HepG2 (cell line): Measurements from ENCODE around the gene STEAP2. TPM values are rescaled to one million over a fixed set of nuclear protein-coding genes. Genes with fewer than 3 reads are reported as not detected.

Experiments
- BORCS8-MEF2B ChIP-seq: sonication (generic); formaldehyde crosslinking; IDR thresholded peaks from 2 replicates; pipeline ENCODE4 v1.8.0; 2022; ENCODE audit warnings: mild to moderate bottlenecking, missing genetic modification reagents
- GLI4 ChIP-seq: sonication (generic); formaldehyde crosslinking; IDR thresholded peaks from 2 replicates; pipeline ENCODE4 v1.5.1; 2020; ENCODE audit warnings: missing genetic modification reagents, mild to moderate bottlenecking, moderate library complexity, borderline replicate concordance
- GMEB1 ChIP-seq: sonication (generic); formaldehyde crosslinking; IDR thresholded peaks from 2 replicates; pipeline ENCODE4 v1.5.1; 2020; ENCODE audit warnings: missing genetic modification reagents, mild to moderate bottlenecking, borderline replicate concordance
- HOXA3 ChIP-seq: sonication (generic); formaldehyde crosslinking; IDR thresholded peaks from 2 replicates; pipeline ENCODE4 v1.5.0; 2020; ENCODE audit warnings: missing genetic modification reagents
- KMT2B ChIP-seq: IDR thresholded peaks from 2 replicates; pipeline ENCODE4 v1.6.1; 2016; ENCODE audit warnings: missing genetic modification reagents, missing compliant biosample characterization
- MIER2 ChIP-seq: IDR thresholded peaks from 2 replicates; pipeline ENCODE4 v1.6.1; 2016; ENCODE audit warnings: missing biosample characterization, missing genetic modification reagents
- MLXIP ChIP-seq: sonication (generic); formaldehyde crosslinking; IDR thresholded peaks from 2 replicates; pipeline ENCODE4 v1.9.0; 2021; ENCODE audit warnings: missing genetic modification reagents, borderline replicate concordance
- NR2F2 ChIP-seq: IDR thresholded peaks from 2 replicates; pipeline ENCODE4 v1.6.1; 2012; ENCODE audit warnings: low read depth, inconsistent platforms, borderline replicate concordance
- NR2F6 ChIP-seq, 2 experiments: IDR thresholded peaks; 2 replicates each; pipeline ENCODE4 v1.6.1; 2016; ENCODE audit warnings: antibody characterized with exemption in 1 of 2, mild to moderate bottlenecking in 1 of 2
- POLR2G ChIP-seq: fragments of 200-400 bp; formaldehyde crosslinking; IDR thresholded peaks from 2 replicates; pipeline ENCODE4 v1.6.1; 2018; ENCODE audit warnings: mild to moderate bottlenecking, low read depth, low read length, moderate library complexity
- PRPF4 ChIP-seq: fragments of 200-400 bp; formaldehyde crosslinking; IDR thresholded peaks from 2 replicates; pipeline ENCODE4 v1.6.1; 2016; ENCODE audit warnings: low read length, low read depth; ENCODE audit not compliant: poor library complexity, severe bottlenecking
- REXO4 ChIP-seq: sonication (generic); formaldehyde crosslinking; IDR thresholded peaks from 2 replicates; pipeline ENCODE4 v1.8.0; 2022; ENCODE audit warnings: missing genetic modification reagents, mild to moderate bottlenecking, borderline replicate concordance
- TBX3 ChIP-seq: fragments of 450-650 bp; IDR thresholded peaks from 2 replicates; pipeline ENCODE4 v1.6.1; 2017; ENCODE audit warnings: antibody characterized with exemption, mild to moderate bottlenecking, inconsistent platforms, borderline replicate concordance
- TIGD3 ChIP-seq: sonication (generic); formaldehyde crosslinking; IDR thresholded peaks from 2 replicates; pipeline ENCODE4 v1.5.1; 2020; ENCODE audit warnings: mild to moderate bottlenecking, missing genetic modification reagents, borderline replicate concordance
- YEATS4 ChIP-seq: sonication (generic); formaldehyde crosslinking; IDR thresholded peaks from 2 replicates; pipeline ENCODE4 v1.4.0; 2020; ENCODE audit warnings: missing genetic modification reagents, borderline replicate concordance
- ZNF207 ChIP-seq: fragments of 450-650 bp; IDR thresholded peaks from 2 replicates; pipeline ENCODE4 v1.6.1; 2016; ENCODE audit warnings: antibody characterized with exemption, borderline replicate concordance
- ZNF33A ChIP-seq: sonication (generic); formaldehyde crosslinking; IDR thresholded peaks from 2 replicates; pipeline ENCODE4 v1.5.1; 2020; ENCODE audit warnings: missing genetic modification reagents, mild to moderate bottlenecking, moderate library complexity, borderline replicate concordance
- ZNF34 ChIP-seq: sonication (generic); formaldehyde crosslinking; IDR thresholded peaks from 2 replicates; pipeline ENCODE4 v1.4.0; 2020; ENCODE audit warnings: mild to moderate bottlenecking, missing genetic modification reagents, borderline replicate concordance
- ZNF574 ChIP-seq: sonication (generic); formaldehyde crosslinking; IDR thresholded peaks from 2 replicates; pipeline ENCODE4 v1.4.0; 2020; ENCODE audit warnings: missing genetic modification reagents
- ZNF644 ChIP-seq: IDR thresholded peaks from 2 replicates; pipeline ENCODE4 v1.6.1; 2016; ENCODE audit warnings: low read depth
- ZNF75D ChIP-seq: sonication (generic); formaldehyde crosslinking; IDR thresholded peaks from 2 replicates; pipeline ENCODE4 v1.8.1; 2023; ENCODE audit warnings: missing genetic modification reagents, mild to moderate bottlenecking, borderline replicate concordance
- polyA plus RNA-seq, 8 experiments: library from polyadenylated mRNA; depleted of rRNA in 3 of 8; stranded (reverse) in 7 of 8; unstranded in 1 of 8; fragments of >200 nt; fragmentation: Illumina TruSeq in 4 of 8; extraction: Trizol in 4 of 8; gene quantifications; 2 replicates each; pipeline versions ENCODE4 v1.2.1 to v1.2.3, GENCODE V29; 2011 to 2016; ENCODE audit warnings: low read depth in 4 of 8, missing spikeins in 1 of 8, mixed read lengths in 1 of 8; ENCODE audit not compliant: insufficient read depth in 1 of 8
- total RNA-seq, 5 experiments: library from RNA; depleted of rRNA; stranded (reverse); fragments of >200 nt; fragmentation: Illumina TruSeq; extraction: Trizol; gene quantifications; 2 replicates each; pipeline ENCODE4 v1.2.3, GENCODE V29; 2016; ENCODE audit warnings: low read depth in 1 of 5

The STEAP2 gene
- total and polyA plus RNA-seq, 2 of the 13 experiments (the other 11 are each of a cell fraction or from before 2014, with no cell fraction given) = 4.3 to 4.4 TPM

- TF ChIP-seq MIER2 (no peak), ZNF574 (CRISPR knock-in tag) (no peak), ZNF644 (CRISPR knock-in tag) (no peak), ZNF33A (no peak), ZNF34 (CRISPR knock-in tag) (no peak), YEATS4 (CRISPR knock-in tag) (no peak), PRPF4 (no peak), GMEB1 (CRISPR knock-in tag) (no peak), GLI4 (CRISPR knock-in tag) (no peak), ZNF207 (no peak), REXO4 (CRISPR knock-in tag) (no peak), BORCS8-MEF2B (no peak), TIGD3 (CRISPR knock-in tag) (no peak), NR2F6 (IDR thresholded peaks at IDR 0.05) (0 out of 2 replicates have a peak, but pooled peaks have one; percentile 24), NR2F6 (CRISPR knock-in tag; IDR thresholded peaks at IDR 0.05) (no peak), TBX3 (0 out of 2 replicates have a peak, but pooled peaks have one; percentile 15), KMT2B (CRISPR knock-in tag) (no peak), POLR2G (no peak), ZNF75D (CRISPR knock-in tag) (no peak), HOXA3 (CRISPR knock-in tag) (no peak), NR2F2 (peak; percentile 61; the same call in 1 of the 2 replicates), MLXIP (CRISPR knock-in tag) (no peak)
These were observed 19.8 kb downstream of the STEAP2 start (continued) for GRCh38 chr7:90231304-90231703.
